PFSK-1 (cell line): ENCODE measurements around the gene CYLD.

Source experiments
- FOXP2 ChIP-seq: optimal IDR thresholded peaks from 2 replicates; pipeline ENCODE3; 2011; ENCODE audit warnings: borderline replicate concordance, control low read depth, inconsistent platforms; ENCODE audit not compliant: insufficient read depth; ENCODE audit errors: extremely low read length, extremely low read depth
- POLR2AphosphoS5 ChIP-seq: IDR thresholded peaks from 2 replicates; pipeline ENCODE4 v1.6.1; 2012; ENCODE audit warnings: low read depth, mild to moderate bottlenecking, control low read depth, low read length, moderate library complexity
- REST ChIP-seq, 2 experiments: IDR thresholded peaks; 2 replicates each; pipeline versions ENCODE4 v1.6.1 to v1.8.0; 2011 to 2012; ENCODE audit warnings: low read depth in 2 of 2, low read length in 2 of 2, control low read depth in 1 of 2, inconsistent platforms in 1 of 2, mild to moderate bottlenecking in 1 of 2, moderate library complexity in 1 of 2; ENCODE audit not compliant: insufficient read depth in 1 of 2
- SIN3A ChIP-seq: IDR thresholded peaks from 2 replicates; pipeline ENCODE4 v1.6.1; 2012; ENCODE audit warnings: mild to moderate bottlenecking, low read length, moderate library complexity, borderline replicate concordance; ENCODE audit not compliant: insufficient read depth
- TAF1 ChIP-seq: IDR thresholded peaks from 2 replicates; pipeline ENCODE4 v1.6.1; 2012; ENCODE audit warnings: low read length, control low read depth, borderline replicate concordance; ENCODE audit not compliant: insufficient read depth

Gene CYLD

GRCh38 chr16:50842013-50842505, 100.2 kb downstream of the CYLD start:
- TF ChIP-seq POLR2AphosphoS5 = no peak
- no peak for TF ChIP-seq REST (IDR thresholded peaks at IDR 0.05; ENCODE audit: insufficient read depth in 1 of 2, low read depth in 2 of 2, low read length in 2 of 2)
- no peak for TF ChIP-seq TAF1
- no peak for TF ChIP-seq FOXP2
- TF ChIP-seq SIN3A = no peak

GRCh38 chr16:50842589-50842988, 100.7 kb downstream of the CYLD start:
- no peak for TF ChIP-seq SIN3A
- no peak for TF ChIP-seq FOXP2
- no peak for TF ChIP-seq POLR2AphosphoS5
- no peak for TF ChIP-seq TAF1
- TF ChIP-seq REST (IDR thresholded peaks at IDR 0.05; ENCODE audit: insufficient read depth in 1 of 2, low read depth in 2 of 2, low read length in 2 of 2) = no peak

GRCh38 chr16:50844840-50845239, 103.0 kb downstream of the CYLD start:
- TF ChIP-seq TAF1 (no peak), FOXP2 (no peak), SIN3A (no peak), POLR2AphosphoS5 (no peak), REST (IDR thresholded peaks at IDR 0.05; ENCODE audit: insufficient read depth in 1 of 2, low read depth in 2 of 2, low read length in 2 of 2) (no peak)

GRCh38 chr16:50845296-50845695, 103.4 kb downstream of the CYLD start:
- TF ChIP-seq SIN3A (no peak), FOXP2 (no peak), REST (IDR thresholded peaks at IDR 0.05; ENCODE audit: insufficient read depth in 1 of 2, low read depth in 2 of 2, low read length in 2 of 2) (no peak), POLR2AphosphoS5 (no peak), TAF1 (no peak)

GRCh38 chr16:50846511-50846910, 104.6 kb downstream of the CYLD start:
- TF ChIP-seq REST (IDR thresholded peaks at IDR 0.05; ENCODE audit: insufficient read depth in 1 of 2, low read depth in 2 of 2, low read length in 2 of 2) (no peak), FOXP2 (no peak), SIN3A (no peak), POLR2AphosphoS5 (no peak), TAF1 (no peak)
